ENCODE data around the gene CLIP2. TPM values are rescaled to one million over a fixed set of nuclear protein-coding genes. Genes with fewer than 3 reads are reported as not detected.

CLIP2 gene
- total RNA-seq, 1 experiment from 2014 or later, result 18.8 TPM

GRCh38 chr7:74271742-74272141, 17.5 kb upstream of the CLIP2 start:
- peak; percentile 66 for DNase-seq (ENCODE audit: low read depth)

- peak; percentile 99 for DNase-seq (ENCODE audit: low read depth)
These were observed 16.7 kb upstream of the CLIP2 start for GRCh38 chr7:74272305-74273038.

GRCh38 chr7:74275401-74275881, 13.8 kb upstream of the CLIP2 start:
- no peak for DNase-seq (ENCODE audit: low read depth)

- no peak for DNase-seq (ENCODE audit: low read depth)
These were observed 11.6 kb upstream of the CLIP2 start for GRCh38 chr7:74277636-74278035.

GRCh38 chr7:74280985-74281384, 8.2 kb upstream of the CLIP2 start:
- DNase-seq (ENCODE audit: low read depth), result peak; percentile 46

GRCh38 chr7:74282748-74283459, 6.3 kb upstream of the CLIP2 start:
- no peak for DNase-seq (ENCODE audit: low read depth)

- DNase-seq (ENCODE audit: low read depth), result no peak
These were observed 5.3 kb upstream of the CLIP2 start for GRCh38 chr7:74283858-74284447.

- no peak for DNase-seq (ENCODE audit: low read depth)
These were observed 4.4 kb upstream of the CLIP2 start for GRCh38 chr7:74284781-74285259.

GRCh38 chr7:74286131-74286530, 3.1 kb upstream of the CLIP2 start:
- DNase-seq (ENCODE audit: low read depth), result no peak

GRCh38 chr7:74287303-74288033, 1.7 kb upstream of the CLIP2 start:
- no peak for DNase-seq (ENCODE audit: low read depth)

GRCh38 chr7:74288034-74288881, 949 bp upstream of the CLIP2 start:
- peak; percentile 79 for DNase-seq (ENCODE audit: low read depth)

- no peak for DNase-seq (ENCODE audit: low read depth)
These were observed 699 bp downstream of the CLIP2 start for GRCh38 chr7:74289659-74290552.

- DNase-seq (ENCODE audit: low read depth), result no peak
These were observed 1.3 kb downstream of the CLIP2 start for GRCh38 chr7:74290553-74290950.

GRCh38 chr7:74290981-74291441, 1.8 kb downstream of the CLIP2 start:
- no peak for DNase-seq (ENCODE audit: low read depth)

- DNase-seq (ENCODE audit: low read depth), result no peak
These were observed 2.3 kb downstream of the CLIP2 start for GRCh38 chr7:74291535-74291934.

GRCh38 chr7:74292757-74293576, 3.8 kb downstream of the CLIP2 start:
- DNase-seq (ENCODE audit: low read depth), result no peak

- DNase-seq (ENCODE audit: low read depth), result no peak
These were observed 4.3 kb downstream of the CLIP2 start for GRCh38 chr7:74293577-74293908.

GRCh38 chr7:74294191-74294998, 5.2 kb downstream of the CLIP2 start:
- no peak for DNase-seq (ENCODE audit: low read depth)
